Activated gamma-delta T cell treated with anti-CD3 and anti-CD28 coated beads, Interleukin-2, amount 50 U/mL, for 16 hours (primary cell): ENCODE data around the gene ACER2.

Source experiments
- DNase-seq: peaks from one replicate; pipeline ENCODE4 v3.0.0-alpha.2; 2020; ENCODE audit warnings: low read depth

The ACER2 gene

GRCh38 chr9:19456426-19456825 lies 47.6 kb downstream of the ACER2 start:
- DNase-seq = no peak

GRCh38 chr9:19456996-19457692 lies 48.3 kb downstream of the ACER2 start:
- DNase-seq = peak; percentile 51

GRCh38 chr9:19457693-19458009 lies 48.8 kb downstream of the ACER2 start:
- no peak for DNase-seq

GRCh38 chr9:19460243-19460642 lies 51.4 kb downstream of the ACER2 start:
- no peak for DNase-seq

- no peak for DNase-seq
Measured at GRCh38 chr9:19461135-19461534, 52.3 kb downstream of the ACER2 start.

- DNase-seq = no peak
Measured at GRCh38 chr9:19464061-19464763, 55.4 kb downstream of the ACER2 start.

GRCh38 chr9:19464764-19465585 lies 56.2 kb downstream of the ACER2 start:
- peak; percentile 45 for DNase-seq

GRCh38 chr9:19465586-19466279 lies 56.9 kb downstream of the ACER2 start:
- DNase-seq = no peak

- no peak for DNase-seq
Measured at GRCh38 chr9:19466280-19466639, 57.5 kb downstream of the ACER2 start.

- no peak for DNase-seq
Measured at GRCh38 chr9:19469271-19469670, 60.5 kb downstream of the ACER2 start.

- no peak for DNase-seq
Measured at GRCh38 chr9:19470567-19470966, 61.8 kb downstream of the ACER2 start.

- DNase-seq = no peak
Measured at GRCh38 chr9:19470981-19471650, 62.3 kb downstream of the ACER2 start.

GRCh38 chr9:19471737-19472648 lies 63.2 kb downstream of the ACER2 start:
- no peak for DNase-seq

GRCh38 chr9:19473605-19474004 lies 64.8 kb downstream of the ACER2 start:
- DNase-seq = no peak

GRCh38 chr9:19479874-19480273 lies 71.1 kb downstream of the ACER2 start:
- no peak for DNase-seq

- no peak for DNase-seq
Measured at GRCh38 chr9:19480345-19480744, 71.5 kb downstream of the ACER2 start.

- no peak for DNase-seq
Measured at GRCh38 chr9:19481121-19481870, 72.5 kb downstream of the ACER2 start.

- DNase-seq = no peak
Measured at GRCh38 chr9:19481971-19482404, 73.2 kb downstream of the ACER2 start.

GRCh38 chr9:19484699-19485098 lies 75.9 kb downstream of the ACER2 start:
- DNase-seq = no peak

- DNase-seq = no peak
Measured at GRCh38 chr9:19485193-19485592, 76.4 kb downstream of the ACER2 start.
